Fibroblast of lung (primary cell): ENCODE data around the gene IGSF23. TPM values are rescaled to one million over a fixed set of nuclear protein-coding genes. Genes with fewer than 3 reads are reported as not detected.
"Not testable (repeated sequence)": the region's sequence is repeated elsewhere in the genome, so short reads cannot be mapped to it uniquely, and the experiment has no call there.

Source experiments
- DNase-seq, 2 donors: peaks; one replicate each; pipeline versions ENCODE4 v3.0.0 to v3.0.0-alpha.2; 2010; ENCODE audit warnings: low read depth in 2 of 2
- H2AFZ ChIP-seq: 2 replicates; pipeline ENCODE4 v1.5.1; 2012; ENCODE audit warnings: low read length, control low read depth, inconsistent platforms
- H3K27ac ChIP-seq: 2 replicates; pipeline ENCODE4 v1.5.1; 2011; ENCODE audit warnings: low read length, control low read depth; ENCODE audit not compliant: insufficient read depth
- H3K27me3 ChIP-seq: 2 replicates; pipeline ENCODE4 v1.5.1; 2011; ENCODE audit warnings: mild to moderate bottlenecking, low read length; ENCODE audit not compliant: control insufficient read depth, insufficient read depth
- H3K36me3 ChIP-seq: 2 replicates; pipeline ENCODE4 v1.5.1; 2011; ENCODE audit warnings: low read length; ENCODE audit not compliant: control insufficient read depth, insufficient read depth
- H3K4me1 ChIP-seq: 2 replicates; pipeline ENCODE4 v1.5.1; 2011; ENCODE audit warnings: low read length; ENCODE audit not compliant: control insufficient read depth, insufficient read depth; ENCODE audit errors: extremely low read depth
- H3K4me2 ChIP-seq: 2 replicates; pipeline ENCODE4 v1.5.1; 2011; ENCODE audit warnings: low read length, control low read depth; ENCODE audit not compliant: insufficient read depth; ENCODE audit errors: extremely low read depth
- H3K4me3 ChIP-seq, 4 experiments: fragments of 200-600 bp in 1 of 4; sonication (generic) in 1 of 4; replicated peaks in 1 of 4; 2 replicates each; pipeline ENCODE4 v1.5.1; 2011 to 2016; ENCODE audit warnings: low read length in 4 of 4, low read depth in 3 of 4, mild to moderate bottlenecking in 3 of 4, control low read depth in 2 of 4, inconsistent platforms in 1 of 4, mixed read lengths in 1 of 4; ENCODE audit not compliant: insufficient read depth in 1 of 4; ENCODE audit errors: control extremely low read depth in 1 of 4
- H3K79me2 ChIP-seq: 2 replicates; pipeline ENCODE4 v1.5.1; 2012; ENCODE audit warnings: mild to moderate bottlenecking, low read length, inconsistent platforms; ENCODE audit not compliant: control insufficient read depth, insufficient read depth
- H3K9ac ChIP-seq: 2 replicates; pipeline ENCODE4 v1.5.1; 2011; ENCODE audit warnings: mild to moderate bottlenecking, low read length, control low read depth; ENCODE audit not compliant: insufficient read depth
- H3K9me3 ChIP-seq: 2 replicates; pipeline ENCODE4 v1.5.1; 2012; ENCODE audit warnings: low read depth, low read length; ENCODE audit not compliant: control insufficient read depth, insufficient read depth
- H4K20me1 ChIP-seq: 2 replicates; pipeline ENCODE4 v1.5.1; 2011; ENCODE audit warnings: low read length; ENCODE audit not compliant: control insufficient read depth, insufficient read depth; ENCODE audit errors: extremely low read depth
- CTCF ChIP-seq, 2 donors: IDR thresholded peaks in 1 of 2; conservative IDR thresholded peaks in 1 of 2; 1 replicate in 1 of 2; 2 replicates in 1 of 2; pipeline ENCODE4 v1.5.1; 2011 to 2012; ENCODE audit warnings: low read length in 2 of 2, control low read depth in 1 of 2, inconsistent platforms in 1 of 2, low read depth in 1 of 2, mild to moderate bottlenecking in 1 of 2
- EZH2 ChIP-seq: IDR thresholded peaks from 2 replicates; pipeline ENCODE4 v1.5.1; 2012; ENCODE audit warnings: low read length, control low read depth, mild to moderate bottlenecking; ENCODE audit errors: missing control alignments
- polyA plus RNA-seq, 2 donors: library from polyadenylated mRNA; depleted of rRNA in 1 of 2; stranded (reverse) in 1 of 2; unstranded in 1 of 2; fragments of >200 nt; gene quantifications; 2 replicates each; pipeline ENCODE4 v1.2.1, GENCODE V29; 2011 to 2012; ENCODE audit warnings: missing spikeins in 1 of 2
- total RNA-seq: library from RNA; depleted of rRNA; stranded (reverse); fragments of >200 nt; gene quantifications from 2 replicates; pipeline ENCODE4 v1.2.1, GENCODE V29; 2014

IGSF23 gene
- total and polyA plus RNA-seq, 2 donors (not counting 1 experiment from before 2014, with no cell fraction given), result 0.33 to 1.3 TPM

GRCh38 chr19:44666852-44667556 is 53.6 kb downstream of the IGSF23 start:
- H3K27ac ChIP-seq, result no peak overlapping the region
- no peak overlapping the region for H3K9ac ChIP-seq
- no peaks in the 10 kb centered on the region for H3K79me2 ChIP-seq
- peaks cover 2% of the 10 kb centered on the region for H3K36me3 ChIP-seq
- no peak for TF ChIP-seq CTCF (conservative IDR thresholded peaks at IDR 0.05 in 1 of 2, IDR thresholded peaks at IDR 0.05 in 1 of 2; ENCODE audit: low read depth in 1 of 2, low read length in 2 of 2)
- no peak for TF ChIP-seq EZH2
- no peaks in the 10 kb centered on the region for H3K9me3 ChIP-seq
- no peak overlapping the region for H3K4me2 ChIP-seq
- DNase-seq, result no peak
- no peaks in the 10 kb centered on the region for H4K20me1 ChIP-seq
- no peak overlapping the region for H3K4me3 ChIP-seq
- H3K27me3 ChIP-seq, result no peaks in the 10 kb centered on the region
- no peak overlapping the region for H2AFZ ChIP-seq
- peaks cover 7% of the 10 kb centered on the region for H3K4me1 ChIP-seq

DNA sequence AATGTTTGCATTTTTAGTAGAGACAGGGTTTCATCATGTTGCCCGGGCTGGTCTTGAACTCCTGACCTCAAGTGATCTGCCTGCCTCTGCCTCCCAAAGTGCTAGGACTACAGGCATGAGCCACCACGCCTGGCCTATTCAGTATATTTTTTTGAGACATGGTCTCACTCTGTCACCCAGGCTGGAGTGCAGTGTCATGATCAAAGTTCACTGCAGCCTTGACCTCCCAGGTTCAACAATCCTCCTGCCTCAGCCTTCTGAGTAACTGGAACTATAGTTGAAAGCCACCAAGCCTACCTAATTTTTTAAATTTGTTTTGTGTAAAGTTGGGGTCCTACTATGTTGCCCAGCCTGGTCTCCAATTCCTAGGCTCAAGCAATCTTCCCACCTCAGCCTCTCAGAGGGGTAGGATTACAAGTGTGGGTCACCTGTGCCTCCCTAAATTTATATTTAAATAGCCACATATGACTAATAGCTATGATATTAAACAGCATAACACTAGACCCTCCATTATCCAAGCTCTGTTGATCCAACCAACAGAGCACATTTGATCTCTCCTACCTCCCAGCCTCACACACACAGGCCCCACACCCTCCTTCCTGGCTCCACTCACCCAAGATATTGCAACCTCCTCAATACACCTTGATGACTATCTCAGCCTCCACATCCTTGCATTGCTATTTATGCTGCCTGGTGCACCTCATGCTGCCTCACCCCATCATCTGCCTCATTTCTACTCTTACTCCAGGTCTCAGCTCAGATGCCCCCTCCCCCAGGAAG is 55.8 kb downstream of the IGSF23 start:
- no peak overlapping the region for H2AFZ ChIP-seq
- no peak overlapping the region for H3K9ac ChIP-seq
- H3K27ac ChIP-seq, result no peak overlapping the region
- H4K20me1 ChIP-seq, result no peaks in the 10 kb centered on the region
- H3K36me3 ChIP-seq, result no peaks in the 10 kb centered on the region
- DNase-seq, result no peak
- no peak overlapping the region for H3K4me2 ChIP-seq
- TF ChIP-seq CTCF (conservative IDR thresholded peaks at IDR 0.05 in 1 of 2, IDR thresholded peaks at IDR 0.05 in 1 of 2; ENCODE audit: low read depth in 1 of 2, low read length in 2 of 2), result no peak
- no peak for TF ChIP-seq EZH2
- no peaks in the 10 kb centered on the region for H3K79me2 ChIP-seq
- no peaks in the 10 kb centered on the region for H3K27me3 ChIP-seq
- H3K9me3 ChIP-seq, result no peaks in the 10 kb centered on the region
- H3K4me3 ChIP-seq, result no peak overlapping the region
- H3K4me1 ChIP-seq, result no peaks in the 10 kb centered on the region

DNA sequence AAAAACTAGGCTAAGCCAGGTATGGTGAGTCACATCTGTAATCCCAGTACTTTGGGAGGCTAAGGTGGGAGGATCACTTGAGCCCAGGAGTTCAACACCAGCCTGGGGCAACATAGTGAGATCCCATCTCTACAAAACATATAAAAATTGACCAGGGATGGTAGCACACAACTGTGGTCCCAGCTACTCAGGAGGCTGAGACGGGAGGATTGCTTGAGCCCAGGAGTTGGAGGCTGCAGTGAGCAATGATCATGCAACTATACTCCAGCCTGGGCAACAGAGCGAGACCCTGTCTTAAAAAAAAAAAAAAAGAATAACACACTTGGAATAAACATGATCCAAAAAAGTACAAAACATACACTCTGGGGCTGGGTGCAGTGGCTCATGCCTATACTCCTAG is 56.7 kb downstream of the IGSF23 start:
- H4K20me1 ChIP-seq, H3K9me3 ChIP-seq, H3K4me3 ChIP-seq, H3K36me3 ChIP-seq, H3K9ac ChIP-seq, H2AFZ ChIP-seq, H3K4me1 ChIP-seq, DNase-seq, H3K27me3 ChIP-seq, H3K27ac ChIP-seq, H3K4me2 ChIP-seq, H3K79me2 ChIP-seq: not testable (repeated sequence)
